GM11168 (cell line): Measurements from ENCODE around the gene IVL.

Experiments
- in situ Hi-C: fragments of 300-500 bp; cut with MboI; formaldehyde crosslinking; loops from one replicate; pipeline ENCODE4 v1.12.0; 2022; ENCODE audit warnings: low sequenced_read_pairs; ENCODE audit not compliant: unreplicated experiment

Gene IVL

DNA sequence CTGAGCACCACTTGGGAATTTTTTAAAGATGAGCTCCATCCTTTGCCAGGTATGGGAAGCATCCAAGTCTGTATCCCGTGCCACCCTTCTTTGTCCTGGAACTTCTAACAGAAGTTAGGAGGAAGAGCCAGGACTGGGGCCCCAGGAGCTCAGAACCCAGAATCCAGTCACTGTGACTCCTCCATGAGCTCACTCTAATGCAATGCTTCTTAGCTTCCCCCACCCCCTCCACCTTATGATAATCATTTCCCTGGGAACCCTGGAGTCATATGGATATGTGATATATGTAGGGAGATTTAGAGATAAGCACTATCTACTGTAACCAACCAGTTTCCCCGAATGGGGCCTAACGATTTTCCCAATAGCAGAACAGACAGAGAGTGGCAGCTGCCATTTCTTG, 37.9 kb downstream of the IVL start:
- in situ Hi-C loops: no loop called here

GRCh38 chr1:152946651-152947256, 38.4 kb downstream of the IVL start, which contains the start of gene SPRR5:
Gene SPRR5, plus strand, starts transcription at chr1:152947206. Its CDS starts 1,349 bp downstream, at chr1:152948555.
- in situ Hi-C loops: no loop called here

DNA sequence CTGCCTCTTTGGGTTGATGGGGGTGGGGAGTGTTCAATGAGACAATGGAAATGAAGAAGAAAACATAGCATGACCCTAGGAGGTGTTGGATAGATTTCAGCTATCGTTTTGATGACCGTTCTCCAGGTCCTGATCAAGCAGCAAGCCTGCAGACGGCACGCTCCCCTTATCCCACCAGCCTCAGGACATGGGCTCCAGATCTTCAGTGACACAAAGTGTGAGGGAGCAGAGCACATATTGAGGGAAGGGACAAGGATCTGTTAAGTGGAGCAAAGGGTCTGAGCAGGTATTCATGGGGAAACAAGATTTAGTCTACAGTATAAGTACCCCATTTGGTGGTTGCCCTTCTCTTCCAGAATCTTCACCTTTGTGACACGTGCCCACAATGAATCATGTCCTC, 43.4 kb downstream of the IVL start:
- in situ Hi-C loops: no loop called here

- in situ Hi-C loops: no loop called here
Observed at GRCh38 chr1:152953761-152954160, 45.4 kb downstream of the IVL start.

DNA sequence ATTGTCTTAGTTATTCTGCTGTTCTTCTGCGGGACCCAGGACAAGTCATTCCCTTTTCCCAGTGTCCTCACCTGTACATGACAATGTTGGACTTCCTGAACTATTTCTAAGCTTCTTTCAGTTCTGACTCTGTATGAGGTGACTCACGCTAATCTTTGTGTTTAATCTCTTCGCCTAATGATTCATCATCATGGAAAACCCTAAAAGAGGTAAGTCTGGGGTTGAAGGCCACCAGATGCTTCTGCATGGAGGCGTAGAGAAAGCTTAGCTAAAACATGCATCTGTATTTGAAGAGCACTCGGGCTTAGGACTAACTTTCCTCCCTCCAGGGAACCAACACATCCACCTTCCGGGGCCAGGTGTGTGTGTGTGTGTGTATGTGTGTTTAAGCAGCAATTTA, 46.1 kb downstream of the IVL start:
- in situ Hi-C loops: no loop called here

DNA sequence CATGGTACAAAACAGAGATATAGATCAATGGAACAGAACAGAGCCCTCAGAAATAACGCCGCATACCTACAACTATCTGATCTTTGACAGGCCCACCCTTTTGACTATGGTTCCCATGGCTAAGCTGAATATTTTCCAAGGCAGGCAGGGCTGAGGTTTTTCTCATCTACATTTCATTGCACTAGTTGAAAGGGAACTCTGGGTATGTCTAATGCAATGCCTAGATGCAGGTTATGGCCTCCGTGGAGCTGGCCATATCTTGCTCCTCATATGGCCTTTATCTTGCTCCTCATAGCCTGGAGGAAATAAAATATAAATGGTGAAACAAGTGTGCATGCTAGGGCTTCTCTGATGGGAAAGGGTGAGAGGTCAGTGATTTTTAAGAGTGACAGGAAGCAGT, 49.2 kb downstream of the IVL start:
- in situ Hi-C loops: no loop called here

GRCh38 chr1:152959273-152959672, 50.9 kb downstream of the IVL start:
- in situ Hi-C loops: no loop called here

- in situ Hi-C loops: no loop called here
Observed at GRCh38 chr1:152959801-152960451, 51.6 kb downstream of the IVL start.

DNA sequence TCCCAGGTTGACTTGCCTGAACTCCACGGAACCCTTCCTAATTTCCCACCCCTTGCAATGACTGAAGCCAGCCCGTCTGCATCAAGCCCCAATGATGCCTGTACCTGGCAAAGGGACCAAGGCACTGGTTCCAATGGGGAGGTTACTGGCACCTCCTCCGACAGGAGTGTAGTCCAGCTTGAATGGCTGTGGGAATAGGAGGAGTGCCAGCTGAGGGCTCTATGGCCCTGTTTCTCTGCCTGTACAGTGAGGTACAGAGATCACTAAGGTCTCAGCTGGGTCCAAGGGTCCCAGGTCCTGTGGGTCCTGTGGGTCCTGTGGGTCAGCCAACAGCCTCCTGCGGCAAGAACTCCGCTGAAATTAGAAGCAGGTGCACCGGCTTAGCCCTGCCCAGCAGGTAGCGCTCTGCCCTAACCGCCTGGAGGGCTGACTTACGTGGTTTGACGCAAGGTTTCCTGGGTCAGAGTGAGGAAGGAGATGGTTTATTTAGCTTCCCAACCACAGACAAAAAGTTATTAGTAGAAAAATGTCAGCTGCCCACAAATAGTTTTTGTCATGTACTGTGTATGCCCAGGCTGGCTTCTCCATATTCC, 52.2 kb downstream of the IVL start:
- in situ Hi-C loops: no loop called here
